SK-N-MC (cell line): ENCODE measurements around the gene TMEM140.

ENCODE experiments used
- EZH2 ChIP-seq: fragments of 200-600 bp; sonication (generic); IDR thresholded peaks from one replicate; pipeline ENCODE4 v1.6.1; 2017; ENCODE audit warnings: antibody characterized with exemption
- POLR2AphosphoS5 ChIP-seq: IDR thresholded peaks from 2 replicates; pipeline ENCODE4 v1.6.1; 2012; ENCODE audit warnings: mild to moderate bottlenecking, low read depth, low read length, borderline replicate concordance

DNA sequence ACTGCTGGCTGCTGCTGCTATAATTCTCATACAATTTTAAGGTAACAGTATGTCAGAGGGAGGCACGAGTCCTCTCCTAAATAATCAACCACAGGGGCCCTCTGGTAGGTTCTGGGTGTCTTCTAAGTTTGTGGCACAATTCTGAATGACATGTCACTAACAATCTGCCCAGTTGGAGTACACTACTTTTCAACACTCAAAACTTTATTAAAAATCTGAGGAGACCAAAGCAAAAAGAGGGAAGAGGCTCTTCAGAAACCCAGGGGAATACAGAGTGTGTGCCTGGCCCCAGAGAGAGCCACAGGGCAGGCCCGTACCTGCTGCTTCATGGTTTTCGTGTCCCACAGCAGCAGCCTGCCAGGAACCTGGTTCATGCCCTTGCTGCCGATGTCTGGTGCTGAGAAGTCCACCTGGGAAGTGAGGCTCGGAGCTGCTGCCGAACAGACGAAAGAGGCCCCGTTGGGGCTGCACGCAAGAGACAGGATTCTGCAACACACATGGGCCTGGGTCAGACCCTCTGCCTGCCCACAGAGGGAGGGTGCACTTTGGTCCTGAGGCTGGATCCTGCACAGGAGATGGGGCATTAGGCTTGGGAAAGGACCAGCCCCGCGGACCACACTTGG lies 45.2 kb downstream of the TMEM140 start:
- TF ChIP-seq POLR2AphosphoS5 (no peak), EZH2 (no peak)
